ENCODE results near the gene PLEKHD1. TPM values are rescaled to one million over a fixed set of nuclear protein-coding genes. Genes with fewer than 3 reads are reported as not detected.

Gene PLEKHD1
- total RNA-seq, 1 donor from 2014 or later, result 0.24 TPM

- POLR2A ChIA-PET, result no interaction called here
- TF ChIP-seq, protein P1, sequence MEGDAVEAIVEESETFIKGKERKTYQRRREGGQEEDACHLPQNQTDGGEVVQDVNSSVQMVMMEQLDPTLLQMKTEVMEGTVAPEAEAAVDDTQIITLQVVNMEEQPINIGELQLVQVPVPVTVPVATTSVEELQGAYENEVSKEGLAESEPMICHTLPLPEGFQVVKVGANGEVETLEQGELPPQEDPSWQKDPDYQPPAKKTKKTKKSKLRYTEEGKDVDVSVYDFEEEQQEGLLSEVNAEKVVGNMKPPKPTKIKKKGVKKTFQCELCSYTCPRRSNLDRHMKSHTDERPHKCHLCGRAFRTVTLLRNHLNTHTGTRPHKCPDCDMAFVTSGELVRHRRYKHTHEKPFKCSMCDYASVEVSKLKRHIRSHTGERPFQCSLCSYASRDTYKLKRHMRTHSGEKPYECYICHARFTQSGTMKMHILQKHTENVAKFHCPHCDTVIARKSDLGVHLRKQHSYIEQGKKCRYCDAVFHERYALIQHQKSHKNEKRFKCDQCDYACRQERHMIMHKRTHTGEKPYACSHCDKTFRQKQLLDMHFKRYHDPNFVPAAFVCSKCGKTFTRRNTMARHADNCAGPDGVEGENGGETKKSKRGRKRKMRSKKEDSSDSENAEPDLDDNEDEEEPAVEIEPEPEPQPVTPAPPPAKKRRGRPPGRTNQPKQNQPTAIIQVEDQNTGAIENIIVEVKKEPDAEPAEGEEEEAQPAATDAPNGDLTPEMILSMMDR (IDR thresholded peaks at IDR 0.05), result no peak
- Mint-ChIP-seq H3K36me3 (ENCODE audit: low read depth) (no peaks in the 10 kb centered on the region), H3K4me3 (no peak overlapping the region), H3K27ac (no peak overlapping the region), H3K27me3 (peaks cover 31% of the 10 kb centered on the region), H3K9me3 (no peaks in the 10 kb centered on the region), H3K4me1 (no peaks in the 10 kb centered on the region)
- CTCF ChIA-PET, result no interaction called here
- intact Hi-C loops (cut with micrococcal nuclease), result no loop called here
- ATAC-seq (ENCODE audit: low read depth) (no peak), DNase-seq (no peak)
Measured at GRCh38 chr14:69542311-69542710, 57.8 kb downstream of the PLEKHD1 start.

GRCh38 chr14:69543341-69544115 is 59.0 kb downstream of the PLEKHD1 start:
- no peak overlapping the region for H3K27ac Mint-ChIP-seq
- TF ChIP-seq, protein P1 (IDR thresholded peaks at IDR 0.05), result no peak
- H3K4me3 Mint-ChIP-seq, result no peak overlapping the region
- no peaks in the 10 kb centered on the region for H3K4me1 Mint-ChIP-seq
- POLR2A ChIA-PET, result no interaction called here
- no peak for ATAC-seq (ENCODE audit: low read depth)
- no peaks in the 10 kb centered on the region for H3K36me3 Mint-ChIP-seq (ENCODE audit: low read depth)
- H3K27me3 Mint-ChIP-seq, result peaks cover 33% of the 10 kb centered on the region
- intact Hi-C loops (cut with micrococcal nuclease), result no loop called here
- no peaks in the 10 kb centered on the region for H3K9me3 Mint-ChIP-seq
- no peak for DNase-seq
- CTCF ChIA-PET, result interaction anchor here (0.8 kb wide), 1 partner anchor 41 kb away, joined by 3 read pairs; no protein-coding TSS in a partner anchor

DNA sequence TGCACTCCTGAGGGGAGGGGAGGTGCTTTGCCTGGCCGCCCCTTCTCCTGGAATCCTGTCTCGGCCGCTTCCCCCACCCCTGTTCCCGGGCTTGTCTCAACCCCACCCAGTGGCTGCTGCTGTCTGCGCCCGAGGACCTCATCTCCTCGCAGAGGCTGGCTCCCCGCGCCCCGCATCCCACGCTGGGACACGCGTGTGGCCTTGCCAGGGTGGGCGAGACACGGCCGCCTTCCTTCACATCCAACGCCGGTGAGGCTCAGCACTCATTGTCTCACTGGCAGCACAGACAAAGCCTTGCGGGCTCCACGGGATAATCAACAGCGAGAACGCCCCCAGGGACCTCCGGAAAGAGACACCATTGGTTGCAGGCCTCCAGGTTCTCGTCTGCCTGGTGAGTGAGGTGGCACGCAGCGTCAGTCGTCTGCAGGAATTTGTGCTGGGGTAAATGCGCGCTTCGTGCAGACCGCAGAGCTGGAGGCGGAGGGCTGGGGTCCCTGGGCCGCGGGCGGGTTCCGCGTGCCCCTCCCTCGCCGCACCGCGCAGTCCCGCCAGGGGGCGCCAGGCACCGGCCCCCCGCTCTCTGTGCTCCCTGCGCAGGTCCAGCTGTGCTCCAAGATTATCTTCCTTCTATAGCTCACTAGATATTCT is 63.3 kb downstream of the PLEKHD1 start:
- POLR2A ChIA-PET, result no interaction called here
- H3K4me1 Mint-ChIP-seq, result no peaks in the 10 kb centered on the region
- no peaks in the 10 kb centered on the region for H3K9me3 Mint-ChIP-seq
- CTCF ChIA-PET, result no interaction called here
- no peak overlapping the region for H3K4me3 Mint-ChIP-seq
- peaks cover 50% of the 10 kb centered on the region for H3K27me3 Mint-ChIP-seq
- TF ChIP-seq, protein P1 (IDR thresholded peaks at IDR 0.05), result no peak
- no peaks in the 10 kb centered on the region for H3K36me3 Mint-ChIP-seq (ENCODE audit: low read depth)
- ATAC-seq (ENCODE audit: low read depth), result no peak
- intact Hi-C loops (cut with micrococcal nuclease), result no loop called here
- no peak for DNase-seq
- H3K27ac Mint-ChIP-seq, result no peak overlapping the region

- TF ChIP-seq, protein P1 (IDR thresholded peaks at IDR 0.05), result no peak
- intact Hi-C loops (cut with micrococcal nuclease), result no loop called here
- no peak overlapping the region for H3K27ac Mint-ChIP-seq
- POLR2A ChIA-PET, result no interaction called here
- DNase-seq (no peak), ATAC-seq (ENCODE audit: low read depth) (no peak)
- no peaks in the 10 kb centered on the region for H3K36me3 Mint-ChIP-seq (ENCODE audit: low read depth)
- H3K27me3 Mint-ChIP-seq, result peaks cover 50% of the 10 kb centered on the region
- CTCF ChIA-PET, result no interaction called here
- H3K9me3 Mint-ChIP-seq, result no peaks in the 10 kb centered on the region
- no peaks in the 10 kb centered on the region for H3K4me1 Mint-ChIP-seq
- H3K4me3 Mint-ChIP-seq, result no peak overlapping the region
Measured at GRCh38 chr14:69548566-69548965, 64.0 kb downstream of the PLEKHD1 start.

DNA sequence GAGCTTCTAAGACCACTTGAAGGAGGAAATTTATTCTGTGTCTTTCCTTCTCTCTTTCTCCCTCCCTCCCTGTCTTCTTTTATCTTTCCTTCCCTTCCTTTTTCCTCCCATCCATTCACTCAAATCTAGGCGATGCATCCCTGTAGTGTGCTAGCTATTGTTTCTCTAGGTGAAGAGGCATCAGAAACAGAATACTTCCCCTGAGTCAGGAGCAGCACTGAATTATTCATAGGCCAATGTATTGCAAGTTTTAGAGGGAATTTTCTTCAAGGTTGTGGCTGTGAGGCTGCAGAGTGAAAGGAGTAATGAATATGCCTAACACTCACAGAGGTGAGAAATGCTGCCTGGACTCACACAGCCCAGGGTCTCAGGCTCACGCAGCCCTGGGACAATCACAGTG is 67.0 kb downstream of the PLEKHD1 start:
- ATAC-seq (ENCODE audit: low read depth) (no peak), DNase-seq (no peak)
- Mint-ChIP-seq H3K36me3 (ENCODE audit: low read depth) (no peaks in the 10 kb centered on the region), H3K9me3 (no peaks in the 10 kb centered on the region), H3K27ac (no peak overlapping the region), H3K4me3 (no peak overlapping the region), H3K4me1 (no peaks in the 10 kb centered on the region), H3K27me3 (peaks cover 43% of the 10 kb centered on the region)
- intact Hi-C loops (cut with micrococcal nuclease), result no loop called here
- ChIA-PET POLR2A (no interaction called here), CTCF (no interaction called here)
- TF ChIP-seq, protein P1 (IDR thresholded peaks at IDR 0.05), result no peak

Measured in activated B cell treated with CpG ODN at 0.5 μM for 24 hours (primary cell).